Occipital lobe (tissue), 2 donors: Measurements from ENCODE around the gene VPS39. TPM values are rescaled to one million over a fixed set of nuclear protein-coding genes. Genes with fewer than 3 reads are reported as not detected.
A peak's percentile ranks its signal among the peaks of the same experiment; 100 is the strongest.
"Not testable (repeated sequence)": the region's sequence is repeated elsewhere in the genome, so short reads cannot be mapped to it uniquely, and the experiment has no call there.

Source experiments
- DNase-seq: peaks from one replicate; lab custom pipeline; 2025; lab: John Stamatoyannopoulos, UW
- total RNA-seq: library from RNA; depleted of rRNA; stranded (reverse); fragments of >200 nt; gene quantifications from one replicate; pipeline ENCODE4 v1.2.3, GENCODE V29; 2014

The VPS39 gene
- total RNA-seq: 52.3 TPM

GRCh38 chr15:42207674-42208579, at the start of gene VPS39:
Gene VPS39 (minus strand): TSS chr15:42208304. CDS start chr15:42208153, 151 bp downstream.
- DNase-seq: peak; percentile 81

GRCh38 chr15:42253300-42253699, 45.2 kb upstream of the VPS39 start:
- no peak for DNase-seq

GRCh38 chr15:42240823-42241222, 32.7 kb upstream of the VPS39 start:
- no peak for DNase-seq

- no peak for DNase-seq
These were observed 31.6 kb upstream of the VPS39 start for GRCh38 chr15:42239528-42240182.

- no peak for DNase-seq
These were observed 25.0 kb upstream of the VPS39 start for GRCh38 chr15:42233107-42233506.

- no peak for DNase-seq
These were observed 24.5 kb upstream of the VPS39 start for GRCh38 chr15:42232606-42233005.

- no peak for DNase-seq
These were observed 23.0 kb upstream of the VPS39 start for GRCh38 chr15:42231088-42231487.

- not testable (repeated sequence) for DNase-seq
These were observed 20.9 kb upstream of the VPS39 start for GRCh38 chr15:42228981-42229380.

GRCh38 chr15:42228036-42228435, 19.9 kb upstream of the VPS39 start:
- no peak for DNase-seq

GRCh38 chr15:42226648-42227047, 18.5 kb upstream of the VPS39 start:
- DNase-seq: no peak

GRCh38 chr15:42220216-42220615, 12.1 kb upstream of the VPS39 start:
- no peak for DNase-seq

- no peak for DNase-seq
These were observed 11.0 kb upstream of the VPS39 start for GRCh38 chr15:42218953-42219592.

GRCh38 chr15:42217568-42217967, 9.5 kb upstream of the VPS39 start:
- DNase-seq: no peak

- no peak for DNase-seq
These were observed 8.1 kb upstream of the VPS39 start for GRCh38 chr15:42215913-42216829.

- DNase-seq: no peak
These were observed 6.5 kb upstream of the VPS39 start for GRCh38 chr15:42214600-42214999.

GRCh38 chr15:42213511-42213910, 5.4 kb upstream of the VPS39 start:
- DNase-seq: no peak

GRCh38 chr15:42210696-42211095, 2.6 kb upstream of the VPS39 start:
- DNase-seq: no peak

GRCh38 chr15:42206406-42206805, 1.7 kb downstream of the VPS39 start:
- DNase-seq: no peak

GRCh38 chr15:42203891-42204290, 4.2 kb downstream of the VPS39 start:
- no peak for DNase-seq

- DNase-seq: no peak
These were observed 5.5 kb downstream of the VPS39 start for GRCh38 chr15:42202653-42203052.

GRCh38 chr15:42201801-42202200, 6.3 kb downstream of the VPS39 start:
- no peak for DNase-seq
